ENCODE results near the gene SETD2.
"Not testable (repeated sequence)": the region's sequence is repeated elsewhere in the genome, so short reads cannot be mapped to it uniquely, and the experiment has no call there.

GRCh38 chr3:47037302-47037701 lies 126.6 kb downstream of the SETD2 start:
- not testable (repeated sequence) for TF ChIP-seq TSHZ2 (CRISPR knock-in tag; IDR thresholded peaks at IDR 0.05); CREB5 (CRISPR knock-in tag; IDR thresholded peaks at IDR 0.05; ENCODE audit: low read depth); GLIS3 (CRISPR knock-in tag; IDR thresholded peaks at IDR 0.05); PATZ1 (CRISPR knock-in tag; IDR thresholded peaks at IDR 0.05; ENCODE audit: borderline replicate concordance); ARNTL (CRISPR knock-in tag; IDR thresholded peaks at IDR 0.05; ENCODE audit: borderline replicate concordance, low read depth); BACH2 (CRISPR knock-in tag; IDR thresholded peaks at IDR 0.05; ENCODE audit: borderline replicate concordance); TCF4 (CRISPR knock-in tag; IDR thresholded peaks at IDR 0.05; ENCODE audit: borderline replicate concordance); RARB (CRISPR knock-in tag; IDR thresholded peaks at IDR 0.05); SNAI2 (CRISPR knock-in tag; IDR thresholded peaks at IDR 0.05); ZNF8 (CRISPR knock-in tag; IDR thresholded peaks at IDR 0.05); CSDC2 (CRISPR knock-in tag; IDR thresholded peaks at IDR 0.05); ISL1 (CRISPR knock-in tag; IDR thresholded peaks at IDR 0.05); ZFP3 (CRISPR knock-in tag; IDR thresholded peaks at IDR 0.05); TOX (CRISPR knock-in tag; IDR thresholded peaks at IDR 0.05; ENCODE audit: borderline replicate concordance)
